D721Med (cell line): ENCODE results near the gene CYFIP1.

Experiments used
- DNase-seq: peaks from one replicate; pipeline ENCODE4 v3.0.0; 2011; ENCODE audit warnings: low spot score; ENCODE audit not compliant: insufficient read length
- FAIRE-seq: peaks from 2 replicates; lab custom pipeline; 2011; peaks lifted over from hg19 to GRCh38; lab: Jason Lieb, UNC
- CTCF ChIP-seq: IDR thresholded peaks from 2 replicates; pipeline ENCODE4 v1.5.1; 2012; ENCODE audit warnings: mild to moderate bottlenecking, control low read depth; ENCODE audit not compliant: insufficient read depth; ENCODE audit errors: missing control alignments

The CYFIP1 gene

GRCh38 chr15:22889146-22889818 is 90.9 kb downstream of the CYFIP1 start:
- no peak for DNase-seq
- no peak for TF ChIP-seq CTCF
- no peak for FAIRE-seq

DNA sequence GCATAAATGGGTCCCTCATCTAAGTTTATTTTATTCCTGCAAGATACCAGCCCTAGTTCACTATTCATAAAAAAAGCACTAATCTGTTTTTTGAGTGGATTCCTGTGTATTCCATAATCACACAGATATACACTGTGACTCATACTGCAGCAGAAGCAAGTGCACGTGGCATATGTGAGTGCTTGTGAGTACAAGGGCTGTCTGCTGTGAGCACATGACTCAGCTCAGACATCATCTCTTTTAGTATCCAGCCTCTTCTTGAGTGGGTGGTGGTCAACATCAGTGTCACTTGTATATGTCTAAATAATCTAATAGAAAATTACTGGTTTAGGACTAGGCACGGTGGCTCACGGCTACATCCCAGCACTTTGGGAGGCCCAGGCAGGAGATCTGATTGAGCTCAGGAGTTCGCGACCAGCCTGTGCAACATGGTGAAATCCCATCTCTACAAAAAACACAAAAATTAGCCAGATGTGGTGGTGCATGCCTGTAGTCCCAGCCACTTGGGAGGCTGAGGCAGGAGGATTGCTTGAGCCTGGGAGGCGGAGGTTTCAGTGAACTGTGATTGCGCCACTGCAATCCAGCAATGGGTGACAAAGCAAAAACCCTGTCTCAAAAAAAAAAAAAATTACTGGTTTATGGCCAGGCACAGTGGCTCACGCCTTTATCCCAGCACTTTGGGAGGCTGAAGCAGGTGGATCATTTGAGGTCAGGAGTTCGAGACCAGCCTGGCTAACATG is 91.9 kb downstream of the CYFIP1 start:
- no peak for DNase-seq
- FAIRE-seq = no peak
- TF ChIP-seq CTCF = no peak

- DNase-seq (no peak), FAIRE-seq (no peak)
- no peak for TF ChIP-seq CTCF
These were observed 92.8 kb downstream of the CYFIP1 start for GRCh38 chr15:22887157-22887951.

DNA sequence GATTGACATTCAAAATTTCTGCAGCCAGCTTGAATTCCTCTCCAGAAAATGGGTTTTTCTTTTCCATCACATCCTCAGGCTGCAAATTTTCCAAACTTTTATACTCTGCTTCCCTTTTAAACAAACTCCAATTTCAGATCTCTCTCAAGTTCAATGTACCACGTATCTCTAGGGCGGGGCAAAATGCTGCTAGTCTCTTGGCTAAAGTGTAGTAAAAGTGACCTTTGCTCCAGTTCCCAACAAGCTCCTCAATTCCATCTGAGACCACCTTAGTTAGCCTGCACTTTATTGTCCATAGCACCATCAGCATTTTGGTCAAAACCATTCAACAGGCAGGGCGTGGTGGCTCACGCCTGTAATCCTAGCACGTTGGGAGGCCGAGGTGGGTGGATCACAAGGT is 95.0 kb downstream of the CYFIP1 start:
- TF ChIP-seq CTCF = no peak
- no peak for DNase-seq
- FAIRE-seq = no peak

DNA sequence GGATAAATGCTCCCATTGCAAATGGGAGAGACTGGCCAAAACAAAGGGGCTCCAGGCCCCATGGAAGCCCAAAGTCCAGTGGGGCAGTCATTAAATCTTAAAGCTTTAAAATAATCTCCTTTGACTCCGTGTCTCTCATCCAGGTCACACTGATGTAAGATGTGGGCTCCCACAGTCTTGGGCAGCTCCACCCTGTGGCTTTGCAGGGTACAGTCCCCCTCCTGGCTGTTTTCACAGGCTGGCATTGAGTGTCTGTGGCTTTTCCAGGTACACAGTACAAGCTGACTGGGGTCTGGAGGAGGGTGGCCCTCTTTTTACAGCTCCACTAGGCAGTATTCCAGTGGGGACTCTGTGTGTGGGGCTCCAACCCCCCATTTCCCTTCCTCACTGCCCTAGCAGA is 95.8 kb downstream of the CYFIP1 start:
- TF ChIP-seq CTCF = peak; percentile 26
- DNase-seq (no peak), FAIRE-seq (no peak)

DNA sequence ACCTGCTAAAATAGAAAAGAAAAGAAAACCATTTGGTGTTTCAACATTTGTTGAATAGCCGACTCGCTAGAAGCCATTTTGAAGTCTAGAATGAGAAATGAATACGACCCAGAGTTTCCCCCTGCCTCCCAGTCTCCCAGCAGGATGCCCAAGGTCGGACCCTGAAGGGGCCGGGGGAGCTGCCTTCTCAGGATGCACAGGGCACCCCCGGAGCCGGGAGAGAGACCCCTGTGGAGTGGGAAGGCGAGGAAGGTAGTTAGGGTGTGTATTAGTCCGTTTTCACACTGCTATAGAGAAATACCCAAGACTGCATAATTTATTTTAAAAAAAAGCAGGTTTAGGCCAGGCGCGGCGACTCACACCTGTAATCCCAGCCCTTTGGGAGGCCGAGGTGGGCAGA is 97.0 kb downstream of the CYFIP1 start:
- TF ChIP-seq CTCF = no peak
- no peak for DNase-seq
- no peak for FAIRE-seq
